GM12878 (cell line): Measurements from ENCODE around the gene NAV2. TPM values are rescaled to one million over a fixed set of nuclear protein-coding genes. Genes with fewer than 3 reads are reported as not detected.

Experiments used
- BCL3 ChIP-seq: IDR thresholded peaks from 2 replicates; pipeline ENCODE4 v1.6.1; 2011; ENCODE audit warnings: borderline replicate concordance, low read depth, mild to moderate bottlenecking, moderate library complexity, low read length; ENCODE audit not compliant: insufficient read depth, poor library complexity, severe bottlenecking
- HCFC1 ChIP-seq: fragments of 150-350 bp; IDR thresholded peaks from 2 replicates; pipeline ENCODE4 v1.6.1; 2014; ENCODE audit warnings: low read length
- JUNB ChIP-seq: IDR thresholded peaks from 2 replicates; pipeline ENCODE4 v1.6.1; 2016; ENCODE audit warnings: antibody characterized with exemption, mild to moderate bottlenecking
- MEF2B ChIP-seq: fragments of 450-650 bp; IDR thresholded peaks from 2 replicates; pipeline ENCODE4 v1.6.1; 2018; ENCODE audit warnings: mild to moderate bottlenecking, moderate library complexity; ENCODE audit not compliant: partially characterized antibody, poor library complexity, severe bottlenecking
- NFIC ChIP-seq: IDR thresholded peaks from 2 replicates; pipeline ENCODE4 v1.6.1; 2012; ENCODE audit warnings: low read depth, mild to moderate bottlenecking, inconsistent platforms, low read length, moderate library complexity
- NFYA ChIP-seq: IDR thresholded peaks from 2 replicates; pipeline ENCODE4 v1.6.1; 2011; ENCODE audit warnings: low read depth, mild to moderate bottlenecking, low read length, improper control_type of control experiment, borderline replicate concordance
- NR2F1 ChIP-seq: fragments of 450-650 bp; conservative IDR thresholded peaks from 2 replicates; pipeline ENCODE4 v1.6.1; 2017; ENCODE audit warnings: mild to moderate bottlenecking
- RCOR1 ChIP-seq: conservative IDR thresholded peaks from 2 replicates; pipeline ENCODE4 v1.6.1; 2012; ENCODE audit warnings: low read depth, low read length, improper control_type of control experiment
- USF1 ChIP-seq: IDR thresholded peaks from 2 replicates; pipeline ENCODE4 v1.6.1; 2011; ENCODE audit warnings: borderline replicate concordance, low read depth, mild to moderate bottlenecking, moderate library complexity, mixed read lengths, low read length; ENCODE audit not compliant: insufficient read depth; ENCODE audit errors: extremely low read length
- ZNF274 ChIP-seq: IDR thresholded peaks from one replicate; pipeline ENCODE4 v1.8.0; 2011; ENCODE audit not compliant: insufficient read length, insufficient read depth
- ZNF622 ChIP-seq: fragments of 450-650 bp; IDR thresholded peaks from 2 replicates; pipeline ENCODE4 v1.6.1; 2017; ENCODE audit warnings: mild to moderate bottlenecking, inconsistent platforms
- polyA plus RNA-seq, 11 experiments: library from polyadenylated mRNA; depleted of rRNA in 4 of 11; unstranded in 6 of 11; stranded (reverse) in 5 of 11; fragments of >200 nt; fragmentation: Nextera tagmentation in 4 of 11; fragmentation: Illumina TruSeq in 1 of 11; extraction: Ambion mirVana in 4 of 11; extraction: Trizol in 1 of 11; gene quantifications; 1 replicate in 1 of 11; 2 replicates in 10 of 11; pipeline versions ENCODE4 v1.2.1 to v1.2.3, GENCODE V29; 2011 to 2016; ENCODE audit warnings: inconsistent platforms in 2 of 11, missing spikeins in 2 of 11, low read depth in 1 of 11
- total RNA-seq, 4 experiments: library from RNA; depleted of rRNA in 3 of 4; stranded (reverse); fragments of >200 nt in 3 of 4; fragmentation: Illumina TruSeq in 1 of 4; extraction: Trizol in 1 of 4; gene quantifications; 2 replicates each; pipeline versions ENCODE4 v1.2.1 to v1.2.3, GENCODE V29; 2013 to 2021
- TF ChIP-seq, protein P1 (sequence below): IDR thresholded peaks from 2 replicates; pipeline ENCODE4 v1.6.1; 2011; ENCODE audit warnings: mild to moderate bottlenecking, low read depth, low read length, moderate library complexity; ENCODE audit not compliant: insufficient replicate concordance

The NAV2 gene
- total and polyA plus RNA-seq, 10 of the 15 experiments (the other 5 are each of a cell fraction or from before 2014, with no cell fraction given): 0.35 to 6.1 (median 1.1) TPM

GRCh38 chr11:20022363-20023081 is 309.9 kb downstream of the NAV2 start (continued):
- TF ChIP-seq, protein P1, sequence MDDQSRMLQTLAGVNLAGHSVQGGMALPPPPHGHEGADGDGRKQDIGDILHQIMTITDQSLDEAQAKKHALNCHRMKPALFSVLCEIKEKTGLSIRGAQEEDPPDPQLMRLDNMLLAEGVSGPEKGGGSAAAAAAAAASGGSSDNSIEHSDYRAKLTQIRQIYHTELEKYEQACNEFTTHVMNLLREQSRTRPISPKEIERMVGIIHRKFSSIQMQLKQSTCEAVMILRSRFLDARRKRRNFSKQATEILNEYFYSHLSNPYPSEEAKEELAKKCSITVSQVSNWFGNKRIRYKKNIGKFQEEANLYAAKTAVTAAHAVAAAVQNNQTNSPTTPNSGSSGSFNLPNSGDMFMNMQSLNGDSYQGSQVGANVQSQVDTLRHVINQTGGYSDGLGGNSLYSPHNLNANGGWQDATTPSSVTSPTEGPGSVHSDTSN: no peak
- TF ChIP-seq USF1 (no peak), ZNF622 (no peak), RCOR1 (no peak), NR2F1 (0 out of 2 replicates have a peak, but pooled peaks have one; percentile 31), JUNB (no peak), ZNF274 (no peak), MEF2B (peak; percentile 95), NFIC (no peak), NFYA (no peak), HCFC1 (no peak), BCL3 (no peak)
